Measurements from ENCODE around the gene TUBB.
A peak's percentile ranks its signal among the peaks of the same experiment; 100 is the strongest.
"Not testable (repeated sequence)": the region's sequence is repeated elsewhere in the genome, so short reads cannot be mapped to it uniquely, and the experiment has no call there.

Gene TUBB

GRCh38 chr6:30721198-30722024, 1.3 kb downstream of the TUBB start (continued):
- no peak; the same call in 1 of the 2 replicates for TF ChIP-seq TSHZ2 (CRISPR knock-in tag; IDR thresholded peaks at IDR 0.05)
- TF ChIP-seq ZFP3 (CRISPR knock-in tag; IDR thresholded peaks at IDR 0.05): 0 out of 2 replicates have a peak, but pooled peaks have one; percentile 36
- TF ChIP-seq RARB (CRISPR knock-in tag; IDR thresholded peaks at IDR 0.05): 0 out of 2 replicates have a peak, but pooled peaks have one; percentile 28
- no peak for TF ChIP-seq TCF4 (CRISPR knock-in tag; IDR thresholded peaks at IDR 0.05; ENCODE audit: borderline replicate concordance)
- peak; percentile 67; the same call in 1 of the 2 replicates for TF ChIP-seq ESRRG (CRISPR knock-in tag; IDR thresholded peaks at IDR 0.05)
- TF ChIP-seq ZNF70 (CRISPR knock-in tag; IDR thresholded peaks at IDR 0.05): peak; percentile 34; the same call in 1 of the 2 replicates
- TF ChIP-seq ZNF8 (CRISPR knock-in tag; IDR thresholded peaks at IDR 0.05): no peak
- TF ChIP-seq OSR1 (CRISPR knock-in tag; IDR thresholded peaks at IDR 0.05): no peak
- TF ChIP-seq GLIS3 (CRISPR knock-in tag; IDR thresholded peaks at IDR 0.05): peak; percentile 75; the same call in 1 of the 2 replicates
- no peak for TF ChIP-seq BACH2 (CRISPR knock-in tag; IDR thresholded peaks at IDR 0.05; ENCODE audit: borderline replicate concordance)
- TF ChIP-seq PPARA (CRISPR knock-in tag; IDR thresholded peaks at IDR 0.05; ENCODE audit: borderline replicate concordance): no peak

GRCh38 chr6:30722025-30722279, 1.8 kb downstream of the TUBB start:
- not testable (repeated sequence) for ATAC-seq

GRCh38 chr6:30722280-30723112, 2.3 kb downstream of the TUBB start:
- ATAC-seq: peak; percentile 0; the same call in 1 of the 3 replicates
- TF ChIP-seq ZFP3 (CRISPR knock-in tag; IDR thresholded peaks at IDR 0.05) (no peak), ZNF8 (CRISPR knock-in tag; IDR thresholded peaks at IDR 0.05) (no peak), GLIS3 (CRISPR knock-in tag; IDR thresholded peaks at IDR 0.05) (no peak), CSRNP3 (CRISPR knock-in tag; IDR thresholded peaks at IDR 0.05) (no peak; the same call in 1 of the 2 replicates), BACH2 (CRISPR knock-in tag; IDR thresholded peaks at IDR 0.05; ENCODE audit: borderline replicate concordance) (no peak), CSDC2 (CRISPR knock-in tag; IDR thresholded peaks at IDR 0.05) (no peak)

- ATAC-seq: not testable (repeated sequence)
Observed at GRCh38 chr6:30723159-30723842, 3.1 kb downstream of the TUBB start.

GRCh38 chr6:30723843-30724741, 3.9 kb downstream of the TUBB start:
- not testable (repeated sequence) for ATAC-seq

GRCh38 chr6:30724906-30725667, 4.9 kb downstream of the TUBB start:
- ATAC-seq: no peak
- TF ChIP-seq POU6F1 (CRISPR knock-in tag; IDR thresholded peaks at IDR 0.05; ENCODE audit: borderline replicate concordance, low read depth) (no peak), PPARA (CRISPR knock-in tag; IDR thresholded peaks at IDR 0.05; ENCODE audit: borderline replicate concordance) (no peak), OSR1 (CRISPR knock-in tag; IDR thresholded peaks at IDR 0.05) (no peak), ZNF70 (CRISPR knock-in tag; IDR thresholded peaks at IDR 0.05) (no peak), SNAI2 (CRISPR knock-in tag; IDR thresholded peaks at IDR 0.05) (no peak), ZFP3 (CRISPR knock-in tag; IDR thresholded peaks at IDR 0.05) (no peak), PATZ1 (CRISPR knock-in tag; IDR thresholded peaks at IDR 0.05; ENCODE audit: borderline replicate concordance) (peak; percentile 74), GLIS3 (CRISPR knock-in tag; IDR thresholded peaks at IDR 0.05) (0 out of 2 replicates have a peak, but pooled peaks have one; percentile 53)
